Embryonic facial prominence (tissue), 1 donor: Measurements from ENCODE around the gene UBIAD1.
"Not testable (repeated sequence)": the region's sequence is repeated elsewhere in the genome, so short reads cannot be mapped to it uniquely, and the experiment has no call there.

Experiments used
- DNase-seq: peaks from one replicate; pipeline ENCODE4 v3.0.0-alpha.2; 2016; ENCODE audit errors: extremely low spot score

The UBIAD1 gene, protein sequence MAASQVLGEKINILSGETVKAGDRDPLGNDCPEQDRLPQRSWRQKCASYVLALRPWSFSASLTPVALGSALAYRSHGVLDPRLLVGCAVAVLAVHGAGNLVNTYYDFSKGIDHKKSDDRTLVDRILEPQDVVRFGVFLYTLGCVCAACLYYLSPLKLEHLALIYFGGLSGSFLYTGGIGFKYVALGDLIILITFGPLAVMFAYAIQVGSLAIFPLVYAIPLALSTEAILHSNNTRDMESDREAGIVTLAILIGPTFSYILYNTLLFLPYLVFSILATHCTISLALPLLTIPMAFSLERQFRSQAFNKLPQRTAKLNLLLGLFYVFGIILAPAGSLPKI

DNA sequence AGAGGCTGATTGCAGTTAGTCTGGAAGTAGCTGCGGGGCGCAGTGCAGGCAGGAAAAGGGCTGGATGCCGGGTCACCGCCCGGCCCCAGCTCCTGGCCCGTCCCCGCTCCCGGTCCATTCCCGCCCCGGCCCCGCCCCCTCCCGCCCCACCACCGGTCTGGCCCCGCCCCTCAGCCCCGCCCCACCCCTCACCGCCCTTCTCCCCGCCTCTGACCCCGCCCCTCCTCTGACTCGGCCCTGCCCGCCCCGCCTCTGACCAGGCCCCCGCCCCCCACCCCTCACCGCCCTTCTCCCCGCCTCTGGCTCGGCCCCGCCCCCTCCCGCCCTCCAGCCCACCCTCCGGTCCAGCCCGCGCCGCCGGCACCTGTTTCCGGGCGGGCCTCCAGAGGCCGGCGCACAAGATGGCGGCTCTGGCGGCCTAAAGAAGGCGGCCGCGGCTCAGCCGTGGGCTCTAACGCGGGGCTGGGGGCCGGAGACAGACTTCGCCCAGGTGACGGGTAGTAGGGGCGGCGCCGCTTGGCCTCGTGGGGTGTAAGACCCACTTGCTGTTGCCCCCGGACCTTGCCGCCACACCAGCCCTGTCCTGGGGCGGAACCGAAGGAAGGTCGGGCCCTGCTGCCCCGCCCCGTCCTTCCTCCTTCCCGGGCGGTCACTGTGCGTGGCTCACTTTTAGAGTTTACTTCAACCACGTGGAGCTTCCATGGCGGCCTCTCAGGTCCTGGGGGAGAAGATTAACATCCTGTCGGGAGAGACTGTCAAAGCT lies at the start of gene UBIAD1:
Gene UBIAD1 (plus strand): TSS at position 367 of the 763 bp plus-strand sequence. CDS start 334 bp downstream, at position 701.
- peak; percentile 76 for DNase-seq

DNA sequence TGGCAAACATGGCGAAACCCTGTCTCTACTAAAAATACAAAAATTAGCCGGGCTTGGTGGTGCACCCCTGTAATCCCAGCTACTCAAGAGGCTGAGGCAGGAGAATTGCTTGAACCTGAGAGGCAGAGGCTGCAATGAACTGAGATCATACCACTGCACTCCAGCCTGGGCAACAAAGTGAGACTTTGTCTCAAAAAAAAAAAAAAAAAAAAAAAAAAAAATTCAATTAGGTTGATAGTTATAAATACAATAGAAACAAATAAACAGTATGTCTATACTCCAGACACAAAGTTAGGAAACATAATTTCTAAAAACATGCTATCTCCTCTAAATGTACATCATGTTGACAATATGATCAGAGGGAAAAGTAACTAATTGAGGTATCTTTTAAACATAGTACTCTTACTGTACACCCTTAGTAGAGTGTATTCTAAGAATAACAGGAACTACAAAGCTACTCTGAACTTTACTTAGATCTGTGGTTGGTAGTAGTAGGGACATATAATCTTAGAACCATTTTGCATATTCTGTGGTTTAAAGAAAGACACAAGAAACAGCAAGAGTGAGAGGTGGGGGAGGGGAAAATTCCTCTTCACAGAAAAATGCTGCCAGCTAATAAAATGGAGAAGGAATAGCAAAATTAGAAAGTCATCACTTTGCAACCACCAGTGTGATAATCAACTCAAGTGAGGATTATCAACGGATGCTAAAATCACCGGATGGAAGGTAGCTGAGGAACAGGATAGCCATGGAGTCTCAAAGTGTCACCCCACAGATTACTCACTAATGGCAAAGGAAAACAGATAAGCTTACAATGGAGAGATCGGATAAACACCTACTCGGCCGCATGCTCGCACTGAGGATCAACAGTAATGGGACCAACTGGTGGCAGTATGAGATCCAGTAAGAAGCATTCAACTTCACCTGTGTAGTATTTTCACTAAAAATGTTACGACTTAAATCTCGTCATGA lies 45.6 kb upstream of the UBIAD1 start:
- DNase-seq, result no peak

DNA sequence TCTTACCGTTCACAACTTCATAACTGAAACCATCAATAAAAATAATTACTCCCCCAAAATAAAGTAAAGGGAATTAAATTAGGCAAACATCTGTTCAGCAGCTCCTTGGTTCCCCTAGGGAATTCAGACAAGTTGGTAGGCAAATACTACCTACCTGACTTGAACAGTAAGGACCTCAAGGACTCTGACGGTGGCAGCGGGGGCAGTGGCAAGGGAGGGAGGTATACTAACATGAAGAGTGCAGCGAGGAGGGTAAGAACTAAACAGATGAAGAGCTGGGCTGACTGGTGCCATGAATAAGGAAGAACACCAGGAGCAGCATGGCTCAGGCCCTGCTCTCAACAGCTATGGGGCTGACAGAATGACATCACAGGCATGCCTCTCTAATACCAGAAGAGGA lies 43.8 kb upstream of the UBIAD1 start:
- DNase-seq, result no peak

DNA sequence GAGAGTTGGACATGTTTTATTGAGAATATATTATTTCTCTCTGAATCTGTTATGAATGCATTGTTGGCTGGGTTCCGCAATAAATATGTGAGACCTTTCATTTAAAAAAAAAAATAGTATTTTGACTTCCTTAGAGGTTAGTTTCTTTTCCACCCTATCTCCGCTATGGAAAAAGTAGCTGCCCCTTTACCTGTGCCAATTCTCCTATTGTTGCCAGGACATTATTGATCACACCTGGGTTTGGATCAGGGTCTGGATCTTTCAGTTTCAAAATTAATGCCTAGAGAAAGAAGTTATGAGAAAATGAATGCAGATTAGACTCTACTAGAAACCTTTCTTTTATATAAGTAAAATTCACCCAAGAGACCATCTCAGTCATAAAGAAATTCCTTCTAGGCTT lies 39.8 kb upstream of the UBIAD1 start:
- DNase-seq, result no peak

GRCh38 chr1:11237356-11237755 lies 35.6 kb upstream of the UBIAD1 start:
- DNase-seq, result no peak

DNA sequence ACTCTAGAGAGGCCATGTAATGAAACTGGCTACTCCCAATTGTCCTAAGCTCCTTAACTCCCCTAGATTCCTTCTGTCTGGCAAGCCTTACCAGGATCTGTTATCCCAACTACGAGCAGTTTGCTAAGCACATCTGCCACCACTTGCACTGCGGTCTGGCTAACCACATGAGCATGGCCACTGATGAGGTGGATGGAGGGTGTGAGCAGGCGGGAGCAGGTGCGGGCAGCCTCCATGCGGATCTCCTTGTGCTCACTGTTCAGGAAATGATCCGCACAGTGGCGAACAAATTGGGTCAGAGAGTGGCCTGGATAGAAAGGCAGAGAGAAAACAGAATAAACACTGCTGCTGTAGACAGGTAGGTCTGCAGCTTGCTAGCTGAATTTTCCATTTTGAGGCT lies 34.7 kb upstream of the UBIAD1 start:
- no peak for DNase-seq

- DNase-seq, result no peak
These were observed 27.8 kb upstream of the UBIAD1 start for GRCh38 chr1:11245248-11245647.

DNA sequence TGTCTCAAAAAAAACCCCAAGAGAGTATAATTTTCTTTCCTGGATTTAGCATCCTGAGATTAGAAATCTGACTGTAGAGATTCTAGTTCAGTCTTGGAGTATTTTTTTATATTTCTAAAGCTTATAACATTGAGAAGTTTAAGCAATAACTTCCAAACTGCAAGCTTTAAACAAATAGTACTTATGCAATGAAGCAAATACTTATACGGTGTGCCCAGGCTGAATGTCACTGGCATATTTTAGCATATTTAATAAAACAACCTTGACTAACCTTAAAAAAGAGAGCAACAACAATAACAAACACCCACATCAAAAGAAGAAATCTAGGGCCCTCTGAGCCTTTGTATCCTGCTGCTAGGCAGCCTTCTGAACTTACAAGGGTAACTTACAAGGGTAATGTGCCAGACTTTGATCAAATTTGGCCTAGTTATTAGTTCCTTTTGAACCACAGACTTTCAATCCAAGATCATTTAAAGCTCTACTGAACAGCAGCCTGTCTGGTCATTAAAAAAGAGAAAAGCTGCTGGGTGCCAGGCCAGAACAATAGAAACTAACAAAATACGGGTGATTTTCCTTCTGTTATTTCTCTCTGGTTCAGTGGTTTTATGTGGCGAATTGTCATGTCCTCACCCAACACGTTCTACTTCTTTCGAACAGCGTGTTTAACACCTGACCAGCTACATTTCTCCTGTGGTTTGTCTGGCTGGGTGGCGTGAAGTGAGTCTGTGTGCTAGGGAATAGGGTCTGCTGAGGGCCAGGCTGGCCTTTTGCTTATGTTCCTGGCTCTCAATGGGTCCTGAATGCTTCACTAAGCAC lies 26.9 kb upstream of the UBIAD1 start:
- DNase-seq, result no peak

- no peak for DNase-seq
These were observed 24.8 kb upstream of the UBIAD1 start for GRCh38 chr1:11248169-11248568.

DNA sequence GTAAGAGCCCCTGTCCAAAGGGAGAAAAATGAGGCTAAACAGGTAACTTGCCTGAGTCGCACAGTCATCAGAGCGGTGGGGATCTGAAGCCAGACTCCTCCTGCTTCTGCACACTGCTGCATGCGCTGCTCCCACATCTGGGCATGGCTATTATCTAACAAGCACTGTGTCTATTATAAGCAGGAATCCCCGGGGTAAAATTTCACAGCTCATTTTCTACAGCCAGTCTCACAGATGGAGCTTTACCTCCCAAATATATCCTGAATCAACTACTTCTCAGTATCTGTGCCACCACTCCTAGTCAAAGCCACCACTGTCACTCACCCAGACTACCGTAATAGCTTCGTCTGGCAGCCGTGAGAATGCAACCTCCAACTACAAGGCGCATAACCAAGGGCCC lies 20.5 kb upstream of the UBIAD1 start:
- no peak for DNase-seq

DNA sequence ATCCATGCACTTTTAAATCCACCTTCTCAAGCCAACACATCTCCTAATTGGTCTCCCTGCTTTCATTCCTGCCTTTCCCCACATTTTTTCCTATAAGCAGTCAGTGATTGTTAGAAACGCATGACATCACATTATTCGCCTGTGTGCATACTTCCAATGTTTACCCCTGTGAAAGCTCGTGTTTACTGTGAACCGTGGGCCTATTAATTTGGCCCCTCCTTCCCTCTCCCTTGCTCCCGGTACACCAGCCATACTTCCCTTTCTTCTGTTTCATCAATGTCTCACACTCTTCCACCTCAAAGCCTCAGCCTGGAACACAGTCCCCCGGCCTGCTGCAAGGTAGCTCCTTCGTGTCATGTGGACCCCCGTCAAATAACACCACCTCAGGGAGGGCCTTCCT lies 19.8 kb upstream of the UBIAD1 start:
- DNase-seq, result no peak

GRCh38 chr1:11256299-11256698 lies 16.7 kb upstream of the UBIAD1 start:
- DNase-seq, result no peak

DNA sequence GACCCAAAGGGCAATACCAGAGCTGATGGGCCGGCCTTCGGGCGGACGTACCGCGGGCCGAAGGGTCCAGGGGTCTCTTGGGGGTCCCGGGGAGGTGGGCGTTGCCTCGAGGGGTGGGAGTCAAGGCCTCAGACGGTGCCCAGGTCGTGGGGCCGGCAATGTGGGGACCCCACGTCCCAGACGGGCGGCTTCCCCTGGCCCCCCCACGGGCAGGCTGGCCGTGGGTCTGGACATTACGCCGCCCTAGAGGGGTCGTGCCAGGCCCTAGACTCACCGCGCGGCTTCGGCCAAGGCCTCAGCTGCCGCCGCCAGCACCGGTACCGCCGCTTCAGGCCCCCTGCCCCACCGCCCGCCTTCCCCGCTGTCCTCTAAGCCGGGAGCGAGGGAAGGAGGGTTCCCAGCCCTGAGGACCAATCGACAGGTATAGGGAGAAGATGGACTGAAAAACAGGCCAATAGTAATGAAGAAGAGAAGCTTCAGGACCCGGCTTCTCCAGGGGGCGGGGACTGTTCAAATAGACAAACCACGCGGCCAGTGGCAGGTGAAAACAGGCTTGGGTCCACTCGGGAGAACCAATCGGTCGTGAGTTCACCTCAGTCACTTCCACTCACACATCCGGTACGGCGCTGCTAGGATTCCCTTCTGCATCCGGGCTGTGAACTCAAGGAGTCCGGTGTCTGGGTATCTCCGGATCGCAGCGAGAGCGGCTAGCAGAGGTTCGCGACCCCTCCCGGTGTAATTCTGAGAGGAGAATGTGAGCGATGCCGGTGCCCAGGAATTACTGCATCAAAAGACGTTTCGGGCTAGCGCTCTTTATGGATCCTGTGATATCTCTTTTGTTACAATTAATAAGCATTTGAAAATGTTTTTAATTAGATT lies 10.6 kb upstream of the UBIAD1 start, which contains the start of gene MTOR:
Gene MTOR (minus strand): TSS at position 381 of the 879 bp plus-strand sequence. CDS start 3,142 bp downstream, outside the sequence.
- peak; percentile 99 for DNase-seq

DNA sequence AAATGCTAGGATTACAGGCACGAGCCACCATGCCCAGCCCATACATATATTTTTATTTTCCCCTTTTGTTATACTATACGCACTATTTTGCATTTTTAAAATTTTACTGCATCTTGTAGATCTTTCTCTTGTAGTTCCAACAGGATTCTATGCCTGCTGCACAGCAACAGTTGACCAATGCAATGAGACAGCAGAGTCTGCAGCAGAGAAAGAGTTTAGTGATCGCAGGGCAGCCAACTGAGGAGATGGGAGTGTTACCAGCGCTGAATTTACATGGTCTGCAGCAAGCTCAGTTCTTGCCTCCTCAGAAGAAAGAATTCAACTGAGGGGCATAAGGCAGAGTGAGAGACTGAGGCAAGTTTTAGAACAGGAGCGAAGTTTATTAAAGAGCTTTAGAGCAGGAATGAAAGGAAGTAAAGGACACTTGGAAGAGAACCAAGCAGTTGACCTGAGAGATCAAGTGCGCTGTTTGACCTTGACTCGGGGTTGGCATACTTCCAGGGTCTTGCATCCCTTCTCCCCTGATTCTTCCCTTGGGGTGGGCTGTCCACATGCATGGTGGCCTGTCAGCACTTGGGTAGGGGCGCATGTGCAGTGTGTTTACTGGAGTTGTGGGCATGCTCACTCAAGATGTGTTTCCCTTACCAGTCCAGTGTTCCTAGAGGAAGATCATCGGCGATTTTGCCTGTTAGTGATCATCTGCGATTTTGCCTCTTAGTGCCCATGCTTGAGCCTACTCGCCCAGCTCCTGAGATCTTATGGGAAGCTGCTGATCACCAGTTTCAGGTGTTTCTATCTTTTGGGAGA lies 6.5 kb upstream of the UBIAD1 start:
- no peak for DNase-seq

DNA sequence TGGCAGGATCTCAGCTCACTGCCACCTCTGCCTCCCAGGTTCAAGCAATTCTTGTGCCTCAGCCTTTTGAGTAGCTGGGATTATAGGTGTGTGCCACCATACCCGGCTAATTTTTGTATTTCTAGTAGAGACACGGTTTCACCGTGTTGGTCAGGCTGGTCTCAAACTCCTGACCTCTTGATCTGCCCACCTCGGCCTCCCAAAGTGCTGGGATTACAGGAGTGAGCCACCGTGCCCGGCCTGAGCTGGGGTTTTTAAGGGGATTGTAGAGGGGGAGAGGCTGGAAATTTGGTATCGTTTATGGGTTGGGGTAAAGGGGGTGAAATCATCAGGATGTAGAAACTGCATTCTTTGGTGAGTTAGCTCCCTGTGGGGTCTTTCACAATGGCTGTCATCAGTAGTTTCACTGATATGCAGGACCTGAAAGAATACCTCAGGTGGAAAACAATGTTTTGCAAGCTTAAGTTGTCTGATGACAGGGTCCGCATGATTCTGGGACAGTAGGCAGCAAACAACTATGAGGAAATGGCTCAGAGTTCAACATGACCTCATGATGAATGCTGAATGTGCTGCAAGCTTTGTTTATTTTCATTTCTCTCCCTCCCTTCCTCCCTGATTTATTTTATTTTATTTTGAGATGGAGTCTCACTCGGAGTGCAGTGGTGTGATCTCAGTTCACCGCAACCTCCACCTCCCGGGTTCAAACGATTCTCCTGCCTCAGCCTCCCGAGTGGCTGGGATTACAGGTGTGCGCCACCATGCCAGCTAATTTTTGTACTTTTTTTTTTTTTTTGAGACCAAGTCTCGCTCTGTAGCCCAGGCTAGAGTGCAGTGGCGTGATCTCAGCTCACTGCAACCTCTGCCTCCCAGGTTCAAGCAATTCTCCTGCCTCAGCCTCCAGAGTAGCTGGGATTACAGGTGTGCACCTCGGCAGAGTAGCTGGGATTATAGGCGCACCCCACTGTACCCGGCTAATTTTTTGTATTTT lies 5.4 kb upstream of the UBIAD1 start:
- DNase-seq, result not testable (repeated sequence)

- no peak for DNase-seq
These were observed 510 bp upstream of the UBIAD1 start for GRCh38 chr1:11272544-11272831.

- no peak for DNase-seq
These were observed 717 bp downstream of the UBIAD1 start for GRCh38 chr1:11273595-11274234.

DNA sequence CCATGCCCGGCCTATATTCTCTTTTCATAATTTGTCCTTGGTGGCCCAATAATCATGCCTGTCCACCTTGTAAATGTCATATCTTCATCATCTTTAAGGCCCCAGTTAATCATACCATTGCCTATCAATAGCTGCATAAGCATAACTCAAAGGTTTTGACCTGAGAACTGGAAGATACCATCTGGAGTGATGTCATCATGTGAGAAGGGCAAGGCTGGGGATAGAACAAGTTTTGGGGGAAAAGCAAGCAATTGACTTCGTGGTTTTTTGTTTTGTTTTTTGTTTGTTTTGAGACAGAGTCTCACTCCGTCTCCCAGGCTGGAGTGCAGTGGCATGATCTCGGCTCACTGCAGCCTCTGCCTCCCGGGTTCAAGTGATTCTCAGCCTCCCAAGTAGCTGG lies 6.2 kb downstream of the UBIAD1 start:
- DNase-seq, result no peak
